ENCODE measurements around the gene SLC23A3. TPM values are rescaled to one million over a fixed set of nuclear protein-coding genes. Genes with fewer than 3 reads are reported as not detected.

Gene SLC23A3
- total RNA-seq, 1 experiment from 2014 or later: 1.7 TPM

- ChIA-PET CTCF (no interaction called here), POLR2A (ENCODE audit: unreplicated experiment) (no interaction called here)
- no peaks in the 10 kb centered on the region for H4K20me1 ChIP-seq (ENCODE audit: low read length)
- no peak overlapping the region for H3K9ac ChIP-seq (ENCODE audit: low read length)
- no peaks in the 10 kb centered on the region for H3F3A ChIP-seq (ENCODE audit: low read length, unreplicated experiment)
- intact Hi-C loops (cut with micrococcal nuclease): no loop called here
- no peak for DNase-seq
- no TSS peak for BruUV-seq (replicated peaks)
- TF ChIP-seq EZH2phosphoT487 (IDR thresholded peaks at IDR 0.05; ENCODE audit: borderline replicate concordance, low read length) (no peak), CTCF (conservative IDR thresholded peaks at IDR 0.05; ENCODE audit: low read depth, low read length) (no peak), EZH2 (IDR thresholded peaks at IDR 0.05; ENCODE audit: low read length, unreplicated experiment) (no peak)
- no peak for ATAC-seq
- no peaks in the 10 kb centered on the region for H3K9me2 ChIP-seq (replicated peaks; ENCODE audit: low read length)
- no peak overlapping the region for H2AFZ ChIP-seq (ENCODE audit: low read length)
- no peak overlapping the region for H3K27ac ChIP-seq (ENCODE audit: low read length)
- H3K9me3 ChIP-seq (ENCODE audit: low read length): no peaks in the 10 kb centered on the region
- peaks cover 5% of the 10 kb centered on the region; the same call in 1 of the 2 replicates for H3K79me2 ChIP-seq (ENCODE audit: low read length)
- peaks cover 4% of the 10 kb centered on the region for H3K36me3 ChIP-seq (ENCODE audit: low read depth, low read length)
- no peaks in the 10 kb centered on the region for H3K27me3 ChIP-seq (ENCODE audit: low read length)
- no peak overlapping the region for H3K4me2 ChIP-seq (ENCODE audit: low read length)
- H3K4me1 ChIP-seq (ENCODE audit: insufficient read depth, low read length): peaks cover 20% of the 10 kb centered on the region
- H3K4me3 ChIP-seq (ENCODE audit: low read length): no peak overlapping the region
Observed at GRCh38 chr2:219209236-219210195, 39.7 kb upstream of the SLC23A3 start.

- no peak overlapping the region for H3K9ac ChIP-seq (ENCODE audit: low read length)
- no peak; the same call in 1 of the 2 replicates for ATAC-seq
- H3K4me2 ChIP-seq (ENCODE audit: low read length): peak overlapping the region; percentile 96
- ChIA-PET CTCF (interaction anchor here (0.7 kb wide), 1 partner anchor 522 kb away, joined by 4 read pairs; no protein-coding TSS in a partner anchor), POLR2A (ENCODE audit: unreplicated experiment) (interaction anchor here (0.6 kb wide), 1 partner anchor 50 kb away, joined by 4 read pairs; no protein-coding TSS in a partner anchor)
- peak overlapping the region; percentile 66 for H3K4me3 ChIP-seq (ENCODE audit: low read length)
- peak overlapping the region; percentile 61 for H2AFZ ChIP-seq (ENCODE audit: low read length)
- peak; percentile 38 for DNase-seq
- H3K27ac ChIP-seq (ENCODE audit: low read length): no peak overlapping the region
- peaks cover 5% of the 10 kb centered on the region; the same call in 1 of the 2 replicates for H3K79me2 ChIP-seq (ENCODE audit: low read length)
- peaks cover 2% of the 10 kb centered on the region; the same call in 1 of the 2 replicates for H3K36me3 ChIP-seq (ENCODE audit: low read depth, low read length)
- no peaks in the 10 kb centered on the region for H3K9me2 ChIP-seq (replicated peaks; ENCODE audit: low read length)
- intact Hi-C loops (cut with micrococcal nuclease): loop anchor here (1.0 kb wide), 2 partner anchors 9 to 48 kb away; partner anchors contain the start of gene NHEJ1
- H3K4me1 ChIP-seq (ENCODE audit: insufficient read depth, low read length): peaks cover 20% of the 10 kb centered on the region
- H4K20me1 ChIP-seq (ENCODE audit: low read length): no peaks in the 10 kb centered on the region
- H3F3A ChIP-seq (ENCODE audit: low read length, unreplicated experiment): no peaks in the 10 kb centered on the region
- H3K9me3 ChIP-seq (ENCODE audit: low read length): no peaks in the 10 kb centered on the region
- H3K27me3 ChIP-seq (ENCODE audit: low read length): no peaks in the 10 kb centered on the region
- no TSS peak for BruUV-seq (replicated peaks)
- TF ChIP-seq CTCF (conservative IDR thresholded peaks at IDR 0.05; ENCODE audit: low read depth, low read length): no peak
Observed at GRCh38 chr2:219207884-219208740, 38.3 kb upstream of the SLC23A3 start.
